PC-9 (cell line): ENCODE measurements around the gene PIK3R4. TPM values are rescaled to one million over a fixed set of nuclear protein-coding genes. Genes with fewer than 3 reads are reported as not detected.

Source experiments
- BruUV-seq: library from RNA; stranded (reverse); fragments of 400-500 nt; replicated peaks from 2 replicates; lab custom pipeline; 2021; lab: Mats Ljungman, UMichigan
- CTCF ChIA-PET: fragments of 300-600 bp; sonication (Branson Sonifier 250); formaldehyde crosslinking; loops from one replicate; lab custom pipeline; 2022; ENCODE audit warnings: antibody characterized with exemption; lab: Charles Lee
- POLR2A ChIA-PET: fragments of 300-600 bp; sonication (Branson Sonifier 250); formaldehyde crosslinking; loops from one replicate; lab custom pipeline; 2022; ENCODE audit warnings: antibody characterized with exemption; ENCODE audit not compliant: unreplicated experiment; lab: Charles Lee
- DNase-seq, 2 experiments: peaks; one replicate each; pipeline versions ENCODE4 v3.0.0 to v3.0.0-alpha.2; 2015 to 2022; ENCODE audit warnings: mixed read lengths in 1 of 2
- H2AFZ ChIP-seq: fragments of 200-600 bp; sonication (generic); 2 replicates; pipeline ENCODE4 v1.8.1; 2017; ENCODE audit warnings: antibody characterized with exemption
- H3F3A ChIP-seq: fragments of 200-600 bp; sonication (generic); 2 replicates; pipeline ENCODE4 v1.8.1; 2017; ENCODE audit warnings: antibody characterized with exemption, mild to moderate bottlenecking, low read depth; ENCODE audit not compliant: insufficient read depth
- H3K27ac ChIP-seq: fragments of 200-600 bp; sonication (generic); 2 replicates; pipeline ENCODE4 v1.6.1; 2016; ENCODE audit warnings: mixed run types
- H3K27me3 ChIP-seq: fragments of 200-600 bp; sonication (generic); 2 replicates; pipeline ENCODE4 v1.6.1; 2016; ENCODE audit warnings: low read depth, mixed run types; ENCODE audit not compliant: insufficient read depth
- H3K36me3 ChIP-seq: fragments of 200-600 bp; sonication (generic); 2 replicates; pipeline ENCODE4 v1.6.1; 2016; ENCODE audit warnings: low read depth, mixed run types
- H3K4me1 ChIP-seq: fragments of 200-600 bp; sonication (generic); replicated peaks from 2 replicates; pipeline ENCODE4 v1.6.1; 2016; ENCODE audit warnings: mixed run types; ENCODE audit not compliant: insufficient read depth
- H3K4me2 ChIP-seq: fragments of 200-600 bp; sonication (generic); 2 replicates; pipeline ENCODE4 v1.6.1; 2017; ENCODE audit warnings: mixed run types
- H3K4me3 ChIP-seq: fragments of 200-600 bp; sonication (generic); 2 replicates; pipeline ENCODE4 v1.6.1; 2016; ENCODE audit warnings: mixed run types
- H3K79me2 ChIP-seq: fragments of 200-600 bp; sonication (generic); 2 replicates; pipeline ENCODE4 v1.6.1; 2017; ENCODE audit warnings: low read depth, mixed run types
- H3K9me2 ChIP-seq: fragments of 200-600 bp; sonication (generic); 2 replicates; pipeline ENCODE4 v1.8.1; 2017; ENCODE audit warnings: mild to moderate bottlenecking; ENCODE audit not compliant: insufficient read depth
- H3K9me3 ChIP-seq: fragments of 200-600 bp; sonication (generic); 2 replicates; pipeline ENCODE4 v1.8.1; 2016; ENCODE audit warnings: low read depth; ENCODE audit not compliant: insufficient read depth
- H4K20me1 ChIP-seq: fragments of 200-600 bp; sonication (generic); 2 replicates; pipeline ENCODE4 v1.8.1; 2017; ENCODE audit not compliant: insufficient read depth
- EZH2 ChIP-seq: fragments of 200-600 bp; sonication (generic); IDR thresholded peaks from 2 replicates; pipeline ENCODE4 v1.8.0; 2017; ENCODE audit warnings: antibody characterized with exemption, low read depth
- intact Hi-C: fragments of 100-400 bp; cut with micrococcal nuclease; formaldehyde crosslinking; loops from one replicate; pipeline ENCODE4 v1.10.0; 2022; ENCODE audit not compliant: unreplicated experiment
- total RNA-seq: library from RNA; stranded (reverse); gene quantifications from 2 replicates; pipeline ENCODE4 v1.2.3, GENCODE V29; 2021
- TF ChIP-seq, protein P1 (sequence below): fragments of 200-600 bp; sonication (generic); conservative IDR thresholded peaks from 2 replicates; pipeline ENCODE4 v1.6.1; 2017; ENCODE audit warnings: mixed run types, antibody characterized with exemption, mild to moderate bottlenecking, moderate library complexity

PIK3R4 gene
- total RNA-seq, 1 experiment from 2014 or later = 35.2 TPM

DNA sequence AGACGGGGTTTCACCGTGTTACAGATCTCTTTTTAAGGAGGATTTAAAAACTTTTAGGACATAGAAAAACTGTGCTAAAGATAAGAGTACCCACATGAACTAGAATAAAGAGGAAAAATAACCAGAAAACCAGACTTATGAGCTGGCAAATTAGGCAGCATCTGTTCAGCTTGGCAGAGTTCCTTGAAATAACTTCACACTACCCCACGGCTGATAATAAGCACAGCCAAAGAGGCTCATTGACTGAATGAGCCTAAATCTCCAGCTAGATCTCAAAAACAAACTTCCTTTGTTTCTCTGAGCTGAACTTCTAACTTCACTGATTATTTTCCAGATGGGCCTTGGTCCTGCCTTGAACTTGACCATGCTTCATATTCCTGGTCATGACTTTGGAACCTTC, 26.7 kb upstream of the PIK3R4 start:
- no peaks in the 10 kb centered on the region for H3F3A ChIP-seq
- intact Hi-C loops = no loop called here
- no peaks in the 10 kb centered on the region for H3K79me2 ChIP-seq
- H3K27ac ChIP-seq = no peak overlapping the region
- no peak overlapping the region for H3K4me3 ChIP-seq
- no peak overlapping the region for H2AFZ ChIP-seq
- DNase-seq = no peak
- no TSS peak for BruUV-seq
- ChIA-PET POLR2A (no interaction called here), CTCF (interaction anchor here (0.7 kb wide), 1 partner anchor 969 kb away, joined by 26 read pairs; no protein-coding TSS in a partner anchor)
- no peaks in the 10 kb centered on the region for H4K20me1 ChIP-seq
- no peaks in the 10 kb centered on the region for H3K4me1 ChIP-seq
- no peaks in the 10 kb centered on the region for H3K27me3 ChIP-seq
- H3K9me2 ChIP-seq = no peaks in the 10 kb centered on the region
- TF ChIP-seq, protein P1, sequence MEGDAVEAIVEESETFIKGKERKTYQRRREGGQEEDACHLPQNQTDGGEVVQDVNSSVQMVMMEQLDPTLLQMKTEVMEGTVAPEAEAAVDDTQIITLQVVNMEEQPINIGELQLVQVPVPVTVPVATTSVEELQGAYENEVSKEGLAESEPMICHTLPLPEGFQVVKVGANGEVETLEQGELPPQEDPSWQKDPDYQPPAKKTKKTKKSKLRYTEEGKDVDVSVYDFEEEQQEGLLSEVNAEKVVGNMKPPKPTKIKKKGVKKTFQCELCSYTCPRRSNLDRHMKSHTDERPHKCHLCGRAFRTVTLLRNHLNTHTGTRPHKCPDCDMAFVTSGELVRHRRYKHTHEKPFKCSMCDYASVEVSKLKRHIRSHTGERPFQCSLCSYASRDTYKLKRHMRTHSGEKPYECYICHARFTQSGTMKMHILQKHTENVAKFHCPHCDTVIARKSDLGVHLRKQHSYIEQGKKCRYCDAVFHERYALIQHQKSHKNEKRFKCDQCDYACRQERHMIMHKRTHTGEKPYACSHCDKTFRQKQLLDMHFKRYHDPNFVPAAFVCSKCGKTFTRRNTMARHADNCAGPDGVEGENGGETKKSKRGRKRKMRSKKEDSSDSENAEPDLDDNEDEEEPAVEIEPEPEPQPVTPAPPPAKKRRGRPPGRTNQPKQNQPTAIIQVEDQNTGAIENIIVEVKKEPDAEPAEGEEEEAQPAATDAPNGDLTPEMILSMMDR = no peak
- no peak for TF ChIP-seq EZH2
- H3K4me2 ChIP-seq = no peak overlapping the region
- no peaks in the 10 kb centered on the region for H3K9me3 ChIP-seq
- H3K36me3 ChIP-seq = no peaks in the 10 kb centered on the region

DNA sequence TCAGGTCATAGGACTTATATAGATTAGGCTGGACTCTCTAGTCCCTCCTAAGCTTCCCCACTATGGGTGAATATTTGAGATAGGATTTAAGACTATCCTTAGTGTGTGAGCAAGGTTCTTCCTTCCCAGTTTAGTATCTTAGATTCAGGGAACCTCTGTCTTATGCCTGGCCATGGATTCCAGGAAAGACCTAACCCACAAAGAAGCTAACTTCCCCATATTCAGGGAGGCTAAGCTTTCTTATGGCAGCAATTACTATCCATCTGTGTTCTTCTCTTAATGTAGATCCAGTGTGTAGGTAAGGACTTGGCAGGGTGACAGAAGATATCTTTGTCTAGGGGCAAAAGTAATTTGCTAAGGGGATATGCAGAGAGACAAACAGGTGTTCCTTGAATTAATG, 25.5 kb upstream of the PIK3R4 start:
- POLR2A ChIA-PET = no interaction called here
- DNase-seq = no peak

DNA sequence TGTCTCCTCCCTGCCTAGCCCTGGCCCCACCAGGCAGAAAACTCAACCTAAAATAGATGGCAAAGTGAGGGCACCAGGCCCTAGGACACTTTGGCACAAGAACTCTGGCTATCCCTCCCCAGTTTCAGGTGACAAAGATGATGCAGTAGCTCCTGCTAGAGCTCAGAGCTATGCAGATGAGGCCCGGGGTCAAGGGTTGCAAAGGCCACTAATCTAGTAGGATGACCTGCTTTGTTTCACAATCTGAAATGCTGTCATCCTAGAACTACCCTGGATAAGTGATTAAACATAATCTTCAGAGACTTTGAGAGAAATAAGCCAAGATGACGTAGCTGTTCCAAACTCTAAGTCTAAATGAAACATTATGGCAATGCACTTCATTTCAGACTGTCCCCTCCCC, 24.0 kb upstream of the PIK3R4 start:
- ChIA-PET POLR2A (no interaction called here), CTCF (no interaction called here)
- Histone ChIP-seq H3K36me3 (no peaks in the 10 kb centered on the region), H3K27me3 (no peaks in the 10 kb centered on the region), H3K9me2 (no peaks in the 10 kb centered on the region), H3K4me2 (no peak overlapping the region), H3K27ac (no peak overlapping the region), H3K9me3 (no peaks in the 10 kb centered on the region), H2AFZ (no peak overlapping the region), H3K4me1 (no peaks in the 10 kb centered on the region), H3K79me2 (no peaks in the 10 kb centered on the region), H4K20me1 (no peaks in the 10 kb centered on the region), H3F3A (no peaks in the 10 kb centered on the region), H3K4me3 (no peak overlapping the region)
- BruUV-seq = no TSS peak
- no peak for DNase-seq
- intact Hi-C loops = no loop called here
- TF ChIP-seq, protein P1 = no peak
- no peak for TF ChIP-seq EZH2

More for the DNA sequence above, 25.5 kb upstream of the PIK3R4 start:
- CTCF ChIA-PET = no interaction called here
- no peak overlapping the region for H3K4me3 ChIP-seq
- H3K79me2 ChIP-seq = no peaks in the 10 kb centered on the region
- intact Hi-C loops = no loop called here
- H3K36me3 ChIP-seq = no peaks in the 10 kb centered on the region
- TF ChIP-seq EZH2 = no peak
- TF ChIP-seq, protein P1 = no peak
- BruUV-seq = no TSS peak
- no peak overlapping the region for H2AFZ ChIP-seq
- H3K27me3 ChIP-seq = no peaks in the 10 kb centered on the region
- no peaks in the 10 kb centered on the region for H3K9me2 ChIP-seq
- H3K27ac ChIP-seq = no peak overlapping the region
- H3K9me3 ChIP-seq = no peaks in the 10 kb centered on the region
- H3K4me1 ChIP-seq = no peaks in the 10 kb centered on the region
- H3K4me2 ChIP-seq = no peak overlapping the region
- H4K20me1 ChIP-seq = no peaks in the 10 kb centered on the region
- H3F3A ChIP-seq = no peaks in the 10 kb centered on the region
